K562 (cell line): ENCODE results near the gene MGAM2. TPM values are rescaled to one million over a fixed set of nuclear protein-coding genes. Genes with fewer than 3 reads are reported as not detected.

Experiments used
- ATAC-seq: fragments of 200-7000 bp; cut with Tn5 transposase; 3 replicates; pipeline ENCODE4 v1.9.1; 2020; ENCODE audit warnings: moderate library complexity
- BruUV-seq: library from RNA; stranded (reverse); fragments of 400-500 nt; replicated peaks from 2 replicates; lab custom pipeline; 2021; lab: Mats Ljungman, UMichigan
- CTCF ChIA-PET: fragments of 300-600 bp; formaldehyde crosslinking; extraction: SDS; loops from one replicate; lab custom pipeline; 2021; ENCODE audit warnings: low intra/inter-chr PET ratio; lab: Yijun Ruan, JAX
- POLR2A ChIA-PET: fragments of 300-600, 350-650 bp; sonication (Branson Sonifier 250); formaldehyde crosslinking; extraction: SDS; loops from one replicate; lab custom pipeline; 2021; ENCODE audit warnings: antibody characterized with exemption, inconsistent platforms; lab: Yijun Ruan, JAX
- DNase-seq, 4 experiments: peaks; one replicate each; pipeline versions ENCODE4 v3.0.0 to v3.0.0-alpha.2; 2011 to 2018; ENCODE audit warnings: low spot score in 3 of 4, mixed read lengths in 3 of 4; ENCODE audit errors: extremely low read depth in 1 of 4
- FAIRE-seq: peaks from 2 replicates; lab custom pipeline; 2011; peaks lifted over from hg19 to GRCh38; lab: Jason Lieb, UNC
- H2AFZ ChIP-seq: 2 replicates; pipeline ENCODE4 v1.6.0; 2011; ENCODE audit warnings: low read depth, low read length, control low read depth, inconsistent platforms
- H3K27ac ChIP-seq: fragments of 200-600 bp; 3 replicates; pipeline ENCODE4 v1.8.0; 2011; ENCODE audit warnings: low read depth, mild to moderate bottlenecking, control low read depth, inconsistent platforms, low read length, moderate library complexity, mixed read lengths; ENCODE audit errors: extremely low read depth
- H3K27me3 ChIP-seq, 2 experiments: fragments of 300-600 bp in 1 of 2; 2 replicates in 1 of 2; 3 replicates in 1 of 2; pipeline versions ENCODE4 v1.6.0 to v1.8.0; 2011; ENCODE audit warnings: inconsistent platforms in 2 of 2, low read length in 2 of 2, mild to moderate bottlenecking in 1 of 2, mixed read lengths in 1 of 2, moderate library complexity in 1 of 2; ENCODE audit not compliant: control insufficient read depth in 2 of 2, insufficient read depth in 2 of 2
- H3K36me3 ChIP-seq: fragments of 300-600 bp; 3 replicates; pipeline ENCODE4 v1.8.0; 2011; ENCODE audit warnings: mild to moderate bottlenecking, low read length, inconsistent platforms; ENCODE audit not compliant: control insufficient read depth, insufficient read depth
- H3K4me1 ChIP-seq, 2 experiments: fragments of 200-600 bp in 1 of 2; replicated peaks in 1 of 2; 2 replicates in 1 of 2; 3 replicates in 1 of 2; pipeline versions ENCODE4 v1.5.1 to v1.8.0; 2011; ENCODE audit warnings: inconsistent platforms in 2 of 2, low read length in 2 of 2, mild to moderate bottlenecking in 1 of 2, mixed read lengths in 1 of 2, moderate library complexity in 1 of 2; ENCODE audit not compliant: control insufficient read depth in 2 of 2, insufficient read depth in 2 of 2
- H3K4me2 ChIP-seq: 2 replicates; pipeline ENCODE4 v1.6.1; 2011; ENCODE audit warnings: low read length, control low read depth, inconsistent platforms, mixed read lengths; ENCODE audit not compliant: insufficient read depth
- H3K4me3 ChIP-seq: fragments of 200-600 bp; sonication (generic), shearing (Covaris generic); 2 replicates; pipeline ENCODE4 v1.5.1; 2016; ENCODE audit warnings: control low read depth, inconsistent platforms
- H3K79me2 ChIP-seq: fragments of 200-600 bp; 3 replicates; pipeline ENCODE4 v1.8.0; 2011; ENCODE audit warnings: low read length, inconsistent platforms; ENCODE audit not compliant: control insufficient read depth, insufficient read depth
- H3K9ac ChIP-seq, 2 experiments: 2 replicates each; pipeline versions ENCODE4 v1.6.0 to v1.6.1; 2011; ENCODE audit warnings: low read depth in 2 of 2, low read length in 2 of 2, control low read depth in 1 of 2, inconsistent platforms in 1 of 2, mild to moderate bottlenecking in 1 of 2, mixed read lengths in 1 of 2; ENCODE audit not compliant: insufficient read depth in 1 of 2
- H3K9me1 ChIP-seq: one replicate; pipeline ENCODE4 v1.6.0; 2011; ENCODE audit warnings: inconsistent platforms, mild to moderate bottlenecking, low read length, moderate library complexity; ENCODE audit not compliant: control insufficient read depth, insufficient read depth
- H3K9me3 ChIP-seq: replicated peaks from 2 replicates; pipeline ENCODE4 v1.5.1; 2011; ENCODE audit warnings: low read depth, low read length, inconsistent platforms; ENCODE audit not compliant: control insufficient read depth, insufficient read depth
- H4K20me1 ChIP-seq: replicated peaks from 2 replicates; pipeline ENCODE4 v1.6.1; 2011; ENCODE audit warnings: low read length, inconsistent platforms, mixed read lengths; ENCODE audit not compliant: control insufficient read depth, insufficient read depth
- ARID4B ChIP-seq: sonication (generic); formaldehyde crosslinking; IDR thresholded peaks from 2 replicates; pipeline ENCODE4 v1.8.0; 2022; ENCODE audit warnings: mild to moderate bottlenecking, missing genetic modification reagents
- BRF1 ChIP-seq: IDR thresholded peaks from 3 replicates; pipeline ENCODE4 v1.6.1; 2011; ENCODE audit warnings: borderline replicate concordance, mild to moderate bottlenecking; ENCODE audit not compliant: insufficient read length; ENCODE audit errors: extremely low read depth
- CC2D1A ChIP-seq: fragments of 450-650 bp; IDR thresholded peaks from 2 replicates; pipeline ENCODE4 v1.6.1; 2017; ENCODE audit warnings: mild to moderate bottlenecking
- CREBBP ChIP-seq: IDR thresholded peaks from one replicate; pipeline ENCODE4 v1.6.1; 2012; ENCODE audit warnings: low read depth, mild to moderate bottlenecking, control low read depth, inconsistent platforms, low read length
- MBD1 ChIP-seq: fragments of 250-450 bp; sonication (Bioruptor Pico); IDR thresholded peaks from 2 replicates; pipeline ENCODE4 v1.8.0; 2022; ENCODE audit warnings: inconsistent platforms
- NELFE ChIP-seq: IDR thresholded peaks from 2 replicates; pipeline ENCODE4 v1.6.1; 2011; ENCODE audit warnings: mild to moderate bottlenecking; ENCODE audit not compliant: insufficient read depth, insufficient read length
- POLR2B ChIP-seq: fragments of 450-650 bp; IDR thresholded peaks from 2 replicates; pipeline ENCODE4 v1.6.1; 2018; ENCODE audit warnings: low read depth; ENCODE audit not compliant: partially characterized antibody
- SMARCB1 ChIP-seq: IDR thresholded peaks from 2 replicates; pipeline ENCODE4 v1.6.1; 2011; ENCODE audit warnings: improper control_type of control experiment, low read depth; ENCODE audit not compliant: insufficient read length
- ZFP91 ChIP-seq: sonication (generic); formaldehyde crosslinking; IDR thresholded peaks from 2 replicates; pipeline ENCODE4 v1.8.0; 2022; ENCODE audit warnings: mild to moderate bottlenecking, missing genetic modification reagents
- ZNF347 ChIP-seq: fragments of 450-650 bp; formaldehyde crosslinking; IDR thresholded peaks from 2 replicates; pipeline ENCODE4 v1.4.0; 2020; ENCODE audit warnings: low read depth, mild to moderate bottlenecking, moderate library complexity
- WGBS: fragments of 100-300 bp; shearing (Covaris generic); methylation state at CpG from one replicate; pipeline ENCODE4 v1.1.6; 2016; ENCODE audit warnings: low coverage, mixed read lengths; ENCODE audit not compliant: insufficient coverage; ENCODE audit errors: missing lambda C conversion rate; 5-methylcytosine and 5-hydroxymethylcytosine counted together
- in situ Hi-C: fragments of 300-500 bp; cut with MboI; formaldehyde crosslinking; loops from 4 replicates; pipeline ENCODE4 v1.15.0; 2018; ENCODE audit warnings: inconsistent platforms, mixed read lengths
- intact Hi-C: fragments of 100-400 bp; cut with micrococcal nuclease; formaldehyde crosslinking; loops from 2 replicates; pipeline ENCODE4 v1.14.2; 2022
- polyA plus RNA-seq, 8 experiments: library from polyadenylated mRNA; depleted of rRNA in 4 of 8; stranded (reverse) in 5 of 8; unstranded in 3 of 8; fragments of >200 nt; fragmentation: Nextera tagmentation in 2 of 8; fragmentation: Illumina TruSeq in 1 of 8; extraction: Ambion mirVana in 2 of 8; extraction: Trizol in 1 of 8; gene quantifications; 2 replicates each; pipeline versions ENCODE4 v1.2.1 to v1.2.3, GENCODE V29; 2011 to 2014; ENCODE audit warnings: inconsistent platforms in 1 of 8, missing spikeins in 1 of 8
- total RNA-seq, 7 experiments: library from RNA; depleted of rRNA in 6 of 7; stranded (reverse); fragments of >200 nt in 6 of 7; fragmentation: Illumina TruSeq in 2 of 7; extraction: Trizol in 2 of 7; gene quantifications; 2 replicates each; pipeline versions ENCODE4 v1.2.1 to v1.2.3, GENCODE V29; 2011 to 2021; ENCODE audit warnings: low replicate concordance in 1 of 7
- TF ChIP-seq, protein P1 (sequence below): fragments of 450-650 bp; IDR thresholded peaks from 2 replicates; pipeline ENCODE4 v1.6.1; 2017; ENCODE audit warnings: antibody characterized with exemption

Gene MGAM2
- total and polyA plus RNA-seq, 9 of the 15 experiments (the other 6 are each of a cell fraction or from before 2014, with no cell fraction given) = 0.03 TPM; not detected in 8

DNA sequence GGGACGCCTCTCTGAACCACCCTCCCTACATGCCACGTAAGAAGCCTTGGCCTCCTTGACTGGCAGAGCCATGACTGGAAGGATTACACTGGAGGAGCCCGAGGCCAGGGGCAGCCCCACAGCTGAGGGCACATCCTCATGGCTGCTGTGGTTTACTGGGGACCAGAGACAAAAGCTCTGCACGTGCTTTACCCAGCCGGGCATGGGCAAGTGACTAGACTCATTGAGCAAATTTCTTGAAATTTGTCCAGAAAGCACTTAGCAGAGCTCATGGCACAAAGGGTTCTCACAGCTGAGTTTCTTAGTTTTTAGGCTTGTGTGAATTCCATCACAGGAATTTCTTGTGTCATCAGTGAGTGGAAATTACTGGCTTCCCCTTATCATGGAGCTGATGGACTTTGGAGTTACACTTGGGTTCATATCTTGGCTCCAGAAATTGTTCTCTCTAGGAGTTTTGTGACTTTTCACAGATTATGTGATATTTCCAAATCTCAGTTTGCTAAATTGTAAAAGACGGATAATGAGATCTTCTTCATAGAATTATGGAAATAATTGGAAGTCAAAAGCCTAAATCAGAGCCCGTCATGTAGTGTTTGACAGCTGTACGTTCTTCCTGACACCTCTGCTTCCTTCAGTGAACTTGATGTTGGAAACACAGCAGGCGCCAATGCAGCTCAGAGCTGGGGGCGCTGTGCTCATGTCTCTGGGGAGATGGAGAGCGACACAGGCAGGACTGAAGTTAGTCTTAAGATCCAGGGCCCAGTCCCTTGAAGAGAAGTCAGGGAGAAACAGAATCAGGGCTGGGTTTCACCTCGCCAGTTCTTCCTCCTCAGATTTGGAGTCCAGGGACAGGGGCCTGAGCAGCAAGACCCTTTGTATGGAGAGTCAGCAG lies 47.7 kb upstream of the MGAM2 start:
- under 1% methylated on average over 12 of the region's 12 CpGs for WGBS
- in situ Hi-C loops = no loop called here
- TF ChIP-seq NELFE (no peak), BRF1 (no peak), POLR2B (no peak), SMARCB1 (no peak), ZNF347 (CRISPR knock-in tag) (no peak), CREBBP (no peak), ZFP91 (CRISPR knock-in tag) (no peak), ARID4B (no peak), MBD1 (CRISPR knock-in tag) (no peak), CC2D1A (no peak)
- TF ChIP-seq, protein P1, sequence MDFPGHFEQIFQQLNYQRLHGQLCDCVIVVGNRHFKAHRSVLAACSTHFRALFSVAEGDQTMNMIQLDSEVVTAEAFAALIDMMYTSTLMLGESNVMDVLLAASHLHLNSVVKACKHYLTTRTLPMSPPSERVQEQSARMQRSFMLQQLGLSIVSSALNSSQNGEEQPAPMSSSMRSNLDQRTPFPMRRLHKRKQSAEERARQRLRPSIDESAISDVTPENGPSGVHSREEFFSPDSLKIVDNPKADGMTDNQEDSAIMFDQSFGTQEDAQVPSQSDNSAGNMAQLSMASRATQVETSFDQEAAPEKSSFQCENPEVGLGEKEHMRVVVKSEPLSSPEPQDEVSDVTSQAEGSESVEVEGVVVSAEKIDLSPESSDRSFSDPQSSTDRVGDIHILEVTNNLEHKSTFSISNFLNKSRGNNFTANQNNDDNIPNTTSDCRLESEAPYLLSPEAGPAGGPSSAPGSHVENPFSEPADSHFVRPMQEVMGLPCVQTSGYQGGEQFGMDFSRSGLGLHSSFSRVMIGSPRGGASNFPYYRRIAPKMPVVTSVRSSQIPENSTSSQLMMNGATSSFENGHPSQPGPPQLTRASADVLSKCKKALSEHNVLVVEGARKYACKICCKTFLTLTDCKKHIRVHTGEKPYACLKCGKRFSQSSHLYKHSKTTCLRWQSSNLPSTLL = no peak

More for the DNA sequence above, 47.7 kb upstream of the MGAM2 start:
- Histone ChIP-seq H3K27me3 (no peaks in the 10 kb centered on the region), H3K4me1 (no peaks in the 10 kb centered on the region), H4K20me1 (no peaks in the 10 kb centered on the region), H3K9me1 (no peaks in the 10 kb centered on the region), H3K9me3 (no peaks in the 10 kb centered on the region), H3K4me3 (no peak overlapping the region), H2AFZ (no peak overlapping the region), H3K9ac (no peak overlapping the region), H3K79me2 (no peaks in the 10 kb centered on the region), H3K27ac (no peak overlapping the region), H3K4me2 (no peak overlapping the region), H3K36me3 (no peaks in the 10 kb centered on the region)
- ChIA-PET POLR2A (no interaction called here), CTCF (no interaction called here)
- BruUV-seq = no TSS peak
- no peak for ATAC-seq
- no peak for FAIRE-seq
- DNase-seq = no peak
- intact Hi-C loops = no loop called here
